ENCODE measurements around the gene CLTA. TPM values are rescaled to one million over a fixed set of nuclear protein-coding genes. Genes with fewer than 3 reads are reported as not detected.

Gene CLTA
- total RNA-seq, 2 experiments from 2014 or later = 150 to 171 TPM

DNA sequence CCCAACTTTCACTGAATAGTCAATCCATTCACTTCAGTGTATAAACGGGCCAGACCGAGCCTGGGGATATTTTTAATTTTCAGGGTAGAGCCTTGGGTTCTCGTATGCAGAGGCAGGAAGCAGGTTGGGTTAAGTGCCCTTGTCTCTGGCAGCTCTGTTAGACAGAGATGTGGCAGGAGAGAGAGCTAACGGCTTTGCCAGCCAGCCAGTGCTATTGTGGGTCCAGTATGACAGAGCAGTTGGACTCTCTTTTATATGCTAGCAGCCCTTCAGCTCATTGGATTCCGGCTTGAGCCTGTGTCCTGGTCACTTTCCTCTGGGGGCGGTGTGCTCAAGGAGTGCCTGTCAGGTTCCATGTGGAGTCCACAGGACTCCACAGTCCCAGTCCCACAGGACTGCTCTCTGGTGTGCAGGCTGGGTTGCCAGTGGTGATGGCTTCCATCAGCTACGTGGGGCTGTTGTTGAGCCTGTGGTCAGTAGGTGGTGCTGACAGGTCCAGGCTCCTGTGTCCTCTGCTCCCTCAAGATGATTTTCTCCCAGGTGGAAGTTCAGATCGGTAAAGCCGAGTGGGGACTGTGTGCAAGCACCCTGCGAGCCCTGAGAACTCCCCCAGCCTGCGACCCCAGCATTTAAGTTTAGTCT is 14.3 kb downstream of the CLTA start:
- no peak overlapping the region for H2AFZ ChIP-seq (ENCODE audit: low read length)

DNA sequence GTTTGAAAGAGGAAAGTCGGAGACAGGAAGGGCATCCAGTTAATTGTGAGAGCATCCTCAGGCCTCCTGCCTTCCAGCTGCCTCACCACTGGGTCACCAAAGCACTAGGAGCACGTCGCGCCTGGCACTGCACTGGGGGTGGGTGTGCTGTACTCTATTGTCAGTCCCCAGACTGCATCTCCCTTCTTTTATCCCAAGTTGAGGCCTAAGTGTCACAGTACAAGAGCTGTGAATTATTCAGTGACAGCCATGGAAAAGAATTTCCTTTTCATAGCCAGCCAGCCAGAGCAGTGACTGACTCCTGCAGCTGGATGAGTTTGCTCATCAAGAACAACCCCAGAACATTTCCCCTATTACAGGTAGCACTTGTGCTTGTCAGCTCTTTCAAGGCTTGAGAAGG is 16.3 kb downstream of the CLTA start:
- no peak for DNase-seq (ENCODE audit: low spot score)
- H3K4me3 ChIP-seq (ENCODE audit: low read depth, low read length, poor library complexity, severe bottlenecking) = no peak overlapping the region
- H3K4me2 ChIP-seq (ENCODE audit: low read length) = no peak overlapping the region
- peaks cover 14% of the 10 kb centered on the region; the same call in 1 of the 2 replicates for H3K79me2 ChIP-seq (ENCODE audit: insufficient read depth, low read depth, low read length)
- no peaks in the 10 kb centered on the region for H3K9me2 ChIP-seq (ENCODE audit: insufficient read depth, low read length)
- H3K4me1 ChIP-seq (ENCODE audit: insufficient read depth, low read length, poor library complexity, severe bottlenecking) = no peaks in the 10 kb centered on the region
- no TSS peak for BruUV-seq (replicated peaks)
- no peaks in the 10 kb centered on the region for H3K9me3 ChIP-seq (ENCODE audit: low read length)
- H3K27ac ChIP-seq (ENCODE audit: low read depth, low read length, poor library complexity, severe bottlenecking) = no peak overlapping the region
- peaks cover 11% of the 10 kb centered on the region for H4K20me1 ChIP-seq (ENCODE audit: insufficient read depth, low read length)
- no peak for TF ChIP-seq EZH2phosphoT487 (IDR thresholded peaks at IDR 0.05; ENCODE audit: borderline replicate concordance, low read depth, low read length)
- TF ChIP-seq, protein P1, sequence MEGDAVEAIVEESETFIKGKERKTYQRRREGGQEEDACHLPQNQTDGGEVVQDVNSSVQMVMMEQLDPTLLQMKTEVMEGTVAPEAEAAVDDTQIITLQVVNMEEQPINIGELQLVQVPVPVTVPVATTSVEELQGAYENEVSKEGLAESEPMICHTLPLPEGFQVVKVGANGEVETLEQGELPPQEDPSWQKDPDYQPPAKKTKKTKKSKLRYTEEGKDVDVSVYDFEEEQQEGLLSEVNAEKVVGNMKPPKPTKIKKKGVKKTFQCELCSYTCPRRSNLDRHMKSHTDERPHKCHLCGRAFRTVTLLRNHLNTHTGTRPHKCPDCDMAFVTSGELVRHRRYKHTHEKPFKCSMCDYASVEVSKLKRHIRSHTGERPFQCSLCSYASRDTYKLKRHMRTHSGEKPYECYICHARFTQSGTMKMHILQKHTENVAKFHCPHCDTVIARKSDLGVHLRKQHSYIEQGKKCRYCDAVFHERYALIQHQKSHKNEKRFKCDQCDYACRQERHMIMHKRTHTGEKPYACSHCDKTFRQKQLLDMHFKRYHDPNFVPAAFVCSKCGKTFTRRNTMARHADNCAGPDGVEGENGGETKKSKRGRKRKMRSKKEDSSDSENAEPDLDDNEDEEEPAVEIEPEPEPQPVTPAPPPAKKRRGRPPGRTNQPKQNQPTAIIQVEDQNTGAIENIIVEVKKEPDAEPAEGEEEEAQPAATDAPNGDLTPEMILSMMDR (conservative IDR thresholded peaks at IDR 0.05; ENCODE audit: low read length) = no peak
- no peak overlapping the region for H2AFZ ChIP-seq (ENCODE audit: low read length)
- CTCF ChIA-PET (ENCODE audit: unreplicated experiment) = no interaction called here
- intact Hi-C loops (cut with micrococcal nuclease; ENCODE audit: unreplicated experiment) = no loop called here
- POLR2A ChIA-PET = interaction anchor here (1.0 to 3.5 kb wide), 2 partner anchors 16 to 137 kb away, joined by 4 to 17 read pairs; partner anchors contain the start of gene CLTA
- H3K36me3 ChIP-seq (ENCODE audit: insufficient read depth, low read length) = peaks cover 99% of the 10 kb centered on the region

More for the DNA sequence above, 14.3 kb downstream of the CLTA start:
- peaks cover 99% of the 10 kb centered on the region for H3K36me3 ChIP-seq (ENCODE audit: insufficient read depth, low read length)
- no peak overlapping the region for H3K4me2 ChIP-seq (ENCODE audit: low read length)
- no peak overlapping the region for H3K27ac ChIP-seq (ENCODE audit: low read depth, low read length, poor library complexity, severe bottlenecking)
- TF ChIP-seq, protein P1 (conservative IDR thresholded peaks at IDR 0.05; ENCODE audit: low read length) = 0 out of 2 replicates have a peak, but pooled peaks have one; percentile 23
- no peak for TF ChIP-seq EZH2phosphoT487 (IDR thresholded peaks at IDR 0.05; ENCODE audit: borderline replicate concordance, low read depth, low read length)
- H3K4me1 ChIP-seq (ENCODE audit: insufficient read depth, low read length, poor library complexity, severe bottlenecking) = no peaks in the 10 kb centered on the region
- peaks cover 12% of the 10 kb centered on the region for H4K20me1 ChIP-seq (ENCODE audit: insufficient read depth, low read length)
- peaks cover 14% of the 10 kb centered on the region; the same call in 1 of the 2 replicates for H3K79me2 ChIP-seq (ENCODE audit: insufficient read depth, low read depth, low read length)
- CTCF ChIA-PET (ENCODE audit: unreplicated experiment) = no interaction called here
- BruUV-seq (replicated peaks) = no TSS peak
- DNase-seq (ENCODE audit: low spot score) = no peak
- no peaks in the 10 kb centered on the region for H3K9me3 ChIP-seq (ENCODE audit: low read length)
- no peak overlapping the region for H3K4me3 ChIP-seq (ENCODE audit: low read depth, low read length, poor library complexity, severe bottlenecking)
- intact Hi-C loops (cut with micrococcal nuclease; ENCODE audit: unreplicated experiment) = no loop called here
- no peaks in the 10 kb centered on the region for H3K9me2 ChIP-seq (ENCODE audit: insufficient read depth, low read length)
- POLR2A ChIA-PET = interaction anchor here (0.5 to 3.5 kb wide), 2 partner anchors 14 to 70 kb away, joined by 3 to 17 read pairs; partner anchors contain the start of gene CLTA

DNA sequence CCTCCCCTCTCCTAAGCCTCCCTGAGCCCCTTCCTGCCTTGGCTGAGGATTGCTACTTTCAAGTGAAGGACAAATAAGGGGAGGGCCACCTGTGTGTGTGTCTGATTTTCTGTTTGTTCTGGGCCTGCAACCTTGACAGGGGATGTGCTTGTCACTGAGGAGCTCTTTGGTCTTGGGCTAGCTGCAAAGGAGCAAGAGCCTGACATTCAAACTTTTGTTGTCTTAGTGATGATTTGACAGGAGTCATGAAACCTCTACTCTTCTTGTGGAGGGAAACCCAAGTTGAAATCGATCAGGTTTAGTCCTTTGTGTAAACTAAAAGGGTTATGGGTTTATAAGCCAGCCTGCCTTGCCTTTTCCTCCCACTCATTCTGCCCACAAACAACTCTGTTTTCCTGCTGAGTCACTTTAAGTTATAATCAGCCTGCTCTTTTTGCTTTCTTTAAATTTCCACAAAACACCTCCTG is 16.9 kb downstream of the CLTA start:
- no peaks in the 10 kb centered on the region for H3K4me1 ChIP-seq (ENCODE audit: insufficient read depth, low read length, poor library complexity, severe bottlenecking)
- ChIA-PET POLR2A (interaction anchor here (0.6 to 3.5 kb wide), 3 partner anchors 16 to 508 kb away, joined by 3 to 17 read pairs (median 4); partner anchors contain the start of gene CLTA), CTCF (ENCODE audit: unreplicated experiment) (no interaction called here)
- DNase-seq (ENCODE audit: low spot score) = no peak
- peaks cover 14% of the 10 kb centered on the region; the same call in 1 of the 2 replicates for H3K79me2 ChIP-seq (ENCODE audit: insufficient read depth, low read depth, low read length)
- H3K27ac ChIP-seq (ENCODE audit: low read depth, low read length, poor library complexity, severe bottlenecking) = no peak overlapping the region
- H2AFZ ChIP-seq (ENCODE audit: low read length) = no peak overlapping the region
- no peak for TF ChIP-seq EZH2phosphoT487 (IDR thresholded peaks at IDR 0.05; ENCODE audit: borderline replicate concordance, low read depth, low read length)
- TF ChIP-seq, protein P1 (conservative IDR thresholded peaks at IDR 0.05; ENCODE audit: low read length) = no peak
- no peaks in the 10 kb centered on the region for H3K9me3 ChIP-seq (ENCODE audit: low read length)
- H4K20me1 ChIP-seq (ENCODE audit: insufficient read depth, low read length) = peaks cover 6% of the 10 kb centered on the region; the same call in 1 of the 2 replicates
- H3K9me2 ChIP-seq (ENCODE audit: insufficient read depth, low read length) = no peaks in the 10 kb centered on the region
- intact Hi-C loops (cut with micrococcal nuclease; ENCODE audit: unreplicated experiment) = no loop called here
- no TSS peak for BruUV-seq (replicated peaks)
- no peak overlapping the region for H3K4me2 ChIP-seq (ENCODE audit: low read length)
- H3K4me3 ChIP-seq (ENCODE audit: low read depth, low read length, poor library complexity, severe bottlenecking) = no peak overlapping the region
- H3K36me3 ChIP-seq (ENCODE audit: insufficient read depth, low read length) = peaks cover 99% of the 10 kb centered on the region
